Muscle of back (tissue), 11 donors: ENCODE data around the gene SVEP1. TPM values are rescaled to one million over a fixed set of nuclear protein-coding genes. Genes with fewer than 3 reads are reported as not detected.
A peak's percentile ranks its signal among the peaks of the same experiment; 100 is the strongest.
"Not testable (repeated sequence)": the region's sequence is repeated elsewhere in the genome, so short reads cannot be mapped to it uniquely, and the experiment has no call there.

Experiments used
- DNase-seq, 3 donors: peaks; one replicate each; pipeline versions ENCODE4 v3.0.0 to v3.0.0-alpha.2; 2013
- polyA plus RNA-seq, 10 donors: library from polyadenylated mRNA; unstranded; fragments of 120-200 nt; gene quantifications; one replicate each; pipeline ENCODE4 v1.2.1, GENCODE V29; 2013; ENCODE audit not compliant: insufficient read length in 10 of 10

Gene SVEP1
- polyA plus RNA-seq, 10 donors, result 23.8 to 58.6 (median 26.4) TPM

GRCh38 chr9:110371411-110372007 is 208.0 kb downstream of the SVEP1 start:
- DNase-seq, result peak in 1 of 3 donors; percentile 17

GRCh38 chr9:110370315-110370714 is 209.2 kb downstream of the SVEP1 start:
- DNase-seq, result peak in 1 of 3 donors; percentile 43

GRCh38 chr9:110364451-110364850 is 215.1 kb downstream of the SVEP1 start:
- DNase-seq, result no peak

GRCh38 chr9:110358992-110359391 is 220.5 kb downstream of the SVEP1 start:
- not testable (repeated sequence) for DNase-seq

GRCh38 chr9:110357505-110357904 is 222.0 kb downstream of the SVEP1 start:
- DNase-seq, result no peak

GRCh38 chr9:110356639-110357395 is 222.7 kb downstream of the SVEP1 start:
- DNase-seq, result no peak

- DNase-seq, result no peak
Measured at GRCh38 chr9:110355911-110356310, 223.6 kb downstream of the SVEP1 start.

GRCh38 chr9:110351009-110351467 is 228.5 kb downstream of the SVEP1 start:
- peak in 2 of 3 donors; percentile 29 to 85 for DNase-seq

- no peak for DNase-seq
Measured at GRCh38 chr9:110346325-110346724, 233.2 kb downstream of the SVEP1 start.

- DNase-seq, result no peak
Measured at GRCh38 chr9:110344821-110345220, 234.7 kb downstream of the SVEP1 start.

GRCh38 chr9:110343551-110343950 is 236.0 kb downstream of the SVEP1 start:
- no peak for DNase-seq

- DNase-seq, result no peak
Measured at GRCh38 chr9:110340306-110340705, 239.2 kb downstream of the SVEP1 start.

GRCh38 chr9:110338143-110338542 is 241.4 kb downstream of the SVEP1 start:
- DNase-seq, result peak in 1 of 3 donors; percentile 28

- DNase-seq, result peak in 2 of 3 donors; percentile 19 to 56
Measured at GRCh38 chr9:110337727-110338126, 241.8 kb downstream of the SVEP1 start, which contains the start of gene TXNDC8. TXNDC8 (minus strand) TSS chr9:110337863.

- no peak for DNase-seq
Measured at GRCh38 chr9:110336363-110336762, 243.2 kb downstream of the SVEP1 start.

- no peak for DNase-seq
Measured at GRCh38 chr9:110334871-110335270, 244.7 kb downstream of the SVEP1 start.

GRCh38 chr9:110334183-110334582 is 245.4 kb downstream of the SVEP1 start:
- no peak for DNase-seq

GRCh38 chr9:110332766-110333165 is 246.8 kb downstream of the SVEP1 start:
- no peak for DNase-seq

GRCh38 chr9:110330484-110331105 is 248.9 kb downstream of the SVEP1 start:
- DNase-seq, result peak in 1 of 3 donors; percentile 13

- DNase-seq, result no peak
Measured at GRCh38 chr9:110329639-110330230, 249.8 kb downstream of the SVEP1 start.

- DNase-seq, result no peak
Measured at GRCh38 chr9:110328763-110329162, 250.8 kb downstream of the SVEP1 start.

GRCh38 chr9:110327716-110328115 is 251.8 kb downstream of the SVEP1 start:
- DNase-seq, result no peak
